Dendritic cell treated with granulocyte-macrophage colony-stimulating factor and Interleukin-4, amounts not matched to agents 40 ng/mL and 50 ng/mL, for 4 days (primary cell): ENCODE data around the gene DAAM2.

ENCODE experiments used
- H3K27ac Mint-ChIP-seq: one replicate; pipeline ENCODE4 v1.8.0; 2022; ENCODE audit warnings: mild to moderate bottlenecking, mixed read lengths
- H3K27me3 Mint-ChIP-seq: one replicate; pipeline ENCODE4 v1.8.0; 2022; ENCODE audit warnings: mild to moderate bottlenecking, mixed read lengths
- H3K36me3 Mint-ChIP-seq: one replicate; pipeline ENCODE4 v1.8.0; 2022; ENCODE audit warnings: low read depth, mixed read lengths
- H3K4me1 Mint-ChIP-seq: one replicate; pipeline ENCODE4 v1.8.0; 2022; ENCODE audit warnings: low read depth, mixed read lengths
- H3K4me3 Mint-ChIP-seq: one replicate; pipeline ENCODE4 v1.8.0; 2022; ENCODE audit warnings: mild to moderate bottlenecking, moderate library complexity, mixed read lengths
- H3K9me3 Mint-ChIP-seq: one replicate; pipeline ENCODE4 v1.8.0; 2022; ENCODE audit warnings: mixed read lengths
- intact Hi-C: fragments of 100-400 bp; cut with micrococcal nuclease; formaldehyde crosslinking; loops from one replicate; pipeline ENCODE4 v1.15.0; 2022

DAAM2 gene

GRCh38 chr6:39942903-39943580, 150.9 kb downstream of the DAAM2 start:
- no peak overlapping the region for H3K4me3 Mint-ChIP-seq
- H3K9me3 Mint-ChIP-seq, result no peaks in the 10 kb centered on the region
- no peaks in the 10 kb centered on the region for H3K36me3 Mint-ChIP-seq
- no peaks in the 10 kb centered on the region for H3K4me1 Mint-ChIP-seq
- intact Hi-C loops, result no loop called here
- H3K27ac Mint-ChIP-seq, result no peak overlapping the region
- no peaks in the 10 kb centered on the region for H3K27me3 Mint-ChIP-seq

DNA sequence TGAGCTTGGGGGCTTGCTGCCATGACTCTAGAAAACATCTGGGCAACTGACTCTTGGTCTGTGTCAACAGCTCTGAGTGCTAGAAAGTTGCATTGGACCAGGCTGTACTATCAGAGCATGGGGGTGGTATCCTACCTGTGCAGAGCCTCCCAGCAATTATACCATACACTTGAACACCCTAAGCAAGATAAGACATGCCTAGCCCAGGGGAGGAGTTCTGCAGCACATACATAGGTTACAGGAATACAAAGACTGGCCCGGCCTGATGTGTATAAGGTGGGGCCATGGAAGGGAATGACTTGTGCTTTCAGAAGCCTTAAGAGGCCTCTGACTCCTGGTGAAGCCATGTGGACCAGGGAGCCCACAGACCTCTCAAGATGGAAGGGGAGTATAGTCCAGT, 153.4 kb downstream of the DAAM2 start:
- Mint-ChIP-seq H3K4me1 (no peaks in the 10 kb centered on the region), H3K9me3 (no peaks in the 10 kb centered on the region), H3K27ac (no peak overlapping the region), H3K4me3 (no peak overlapping the region), H3K27me3 (no peaks in the 10 kb centered on the region), H3K36me3 (no peaks in the 10 kb centered on the region)
- intact Hi-C loops, result no loop called here

DNA sequence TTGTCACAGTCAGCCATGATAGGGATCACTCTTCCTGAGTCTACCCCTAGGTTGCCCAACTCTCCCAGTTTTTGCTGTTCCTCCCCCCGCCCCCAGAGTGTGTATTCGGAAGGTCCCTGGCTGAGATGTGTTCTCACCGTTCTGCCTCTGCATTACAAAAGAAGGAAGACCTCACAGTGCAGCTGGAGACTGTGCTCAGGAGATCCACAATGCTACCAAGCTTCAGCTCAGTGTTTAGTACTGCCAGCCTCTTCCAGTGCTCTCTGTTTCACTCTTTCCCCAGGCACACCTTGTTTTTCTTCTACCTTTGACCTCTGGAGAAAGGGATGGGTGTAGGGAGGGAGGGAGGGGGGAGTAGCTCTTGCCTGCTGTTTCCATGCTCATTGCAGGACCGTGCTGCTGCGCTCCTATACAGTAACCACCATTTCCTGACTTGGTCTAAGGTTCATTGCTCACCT, 155.5 kb downstream of the DAAM2 start:
- intact Hi-C loops, result no loop called here
- H3K27ac Mint-ChIP-seq, result no peak overlapping the region
- no peaks in the 10 kb centered on the region for H3K9me3 Mint-ChIP-seq
- no peaks in the 10 kb centered on the region for H3K27me3 Mint-ChIP-seq
- no peaks in the 10 kb centered on the region for H3K36me3 Mint-ChIP-seq
- no peaks in the 10 kb centered on the region for H3K4me1 Mint-ChIP-seq
- H3K4me3 Mint-ChIP-seq, result no peak overlapping the region

DNA sequence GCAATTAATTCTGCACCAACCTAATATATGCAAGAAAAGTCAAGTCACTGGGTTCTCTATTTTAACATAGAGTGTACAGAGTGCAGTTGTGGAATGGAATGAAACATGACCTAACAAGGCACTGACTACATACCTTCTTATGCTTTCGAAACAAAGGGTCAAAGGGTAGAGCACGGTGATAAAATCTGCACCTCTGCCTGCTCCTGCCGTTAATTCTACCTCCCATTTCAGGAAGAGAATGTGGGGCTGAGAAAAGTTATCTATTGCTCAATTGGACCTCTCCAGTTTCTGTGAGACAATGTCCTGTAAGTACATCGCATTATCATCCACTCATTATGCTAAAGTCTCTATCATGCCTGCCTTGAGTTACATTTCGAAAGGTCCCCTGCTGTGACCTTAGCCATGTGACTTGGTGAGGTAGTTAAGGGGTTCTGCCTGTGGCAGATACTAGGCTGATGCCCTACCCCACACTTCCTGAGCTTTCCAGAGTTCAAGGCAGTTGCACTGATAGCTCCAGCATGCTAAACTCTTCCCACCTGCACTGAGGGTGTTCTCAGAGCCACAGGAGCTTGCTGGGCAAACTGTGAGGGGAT, 156.1 kb downstream of the DAAM2 start:
- Mint-ChIP-seq H3K27ac (no peak overlapping the region), H3K4me3 (no peak overlapping the region), H3K4me1 (no peaks in the 10 kb centered on the region), H3K9me3 (no peaks in the 10 kb centered on the region), H3K27me3 (no peaks in the 10 kb centered on the region), H3K36me3 (no peaks in the 10 kb centered on the region)
- intact Hi-C loops, result no loop called here

- no peak overlapping the region for H3K27ac Mint-ChIP-seq
- no peaks in the 10 kb centered on the region for H3K36me3 Mint-ChIP-seq
- no peaks in the 10 kb centered on the region for H3K27me3 Mint-ChIP-seq
- intact Hi-C loops, result no loop called here
- H3K4me1 Mint-ChIP-seq, result no peaks in the 10 kb centered on the region
- no peak overlapping the region for H3K4me3 Mint-ChIP-seq
- H3K9me3 Mint-ChIP-seq, result no peaks in the 10 kb centered on the region
These were observed 158.0 kb downstream of the DAAM2 start for GRCh38 chr6:39950125-39950720.

DNA sequence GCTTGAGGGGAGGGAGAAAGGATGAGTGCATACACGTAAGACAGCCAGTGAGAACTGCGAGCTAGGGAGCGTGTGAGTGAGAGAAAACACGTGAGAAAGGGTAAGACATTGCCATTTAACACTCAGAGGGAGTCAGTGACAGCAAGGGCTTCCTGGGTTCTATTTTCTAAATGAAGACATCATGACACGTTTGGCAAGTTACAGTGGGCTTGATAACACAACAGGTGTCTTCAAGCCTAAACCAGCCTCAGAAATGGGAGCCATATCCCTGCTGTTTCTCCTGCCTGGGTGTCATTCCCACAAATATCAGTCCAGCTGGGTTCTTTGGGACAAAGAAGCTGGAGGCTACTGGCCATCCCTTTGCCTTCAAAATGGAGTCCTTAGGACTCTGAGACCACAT, 159.0 kb downstream of the DAAM2 start:
- Mint-ChIP-seq H3K27me3 (no peaks in the 10 kb centered on the region), H3K9me3 (no peaks in the 10 kb centered on the region), H3K36me3 (no peaks in the 10 kb centered on the region), H3K4me3 (no peak overlapping the region), H3K27ac (no peak overlapping the region), H3K4me1 (no peaks in the 10 kb centered on the region)
- intact Hi-C loops, result no loop called here

DNA sequence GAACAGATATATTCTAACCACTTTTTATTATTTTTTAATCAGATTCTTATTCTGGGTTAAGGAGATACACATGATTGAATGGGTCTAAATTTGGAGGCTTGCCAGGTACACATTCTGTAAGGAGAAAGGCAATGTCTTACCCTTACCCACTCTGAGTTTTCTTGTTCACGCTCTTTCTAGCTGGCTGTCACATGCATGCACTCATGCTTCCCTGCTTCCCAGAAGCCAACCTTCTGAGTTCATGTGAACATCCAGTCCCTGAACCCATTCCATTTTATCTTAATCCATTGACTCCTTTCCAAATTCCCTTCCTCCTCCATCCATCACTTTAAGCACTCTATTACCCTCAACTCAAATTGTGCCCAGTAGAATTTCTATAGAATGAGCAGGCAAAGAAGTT, 159.5 kb downstream of the DAAM2 start:
- Mint-ChIP-seq H3K4me1 (no peaks in the 10 kb centered on the region), H3K36me3 (no peaks in the 10 kb centered on the region), H3K27ac (no peak overlapping the region), H3K9me3 (no peaks in the 10 kb centered on the region), H3K27me3 (no peaks in the 10 kb centered on the region), H3K4me3 (no peak overlapping the region)
- intact Hi-C loops, result no loop called here

- Mint-ChIP-seq H3K4me3 (no peak overlapping the region), H3K27me3 (no peaks in the 10 kb centered on the region), H3K9me3 (no peaks in the 10 kb centered on the region), H3K27ac (no peak overlapping the region), H3K4me1 (no peaks in the 10 kb centered on the region), H3K36me3 (no peaks in the 10 kb centered on the region)
- intact Hi-C loops, result no loop called here
These were observed 160.0 kb downstream of the DAAM2 start for GRCh38 chr6:39952167-39952566.

- H3K4me1 Mint-ChIP-seq, result no peaks in the 10 kb centered on the region
- intact Hi-C loops, result no loop called here
- H3K27me3 Mint-ChIP-seq, result no peaks in the 10 kb centered on the region
- no peaks in the 10 kb centered on the region for H3K36me3 Mint-ChIP-seq
- H3K27ac Mint-ChIP-seq, result no peak overlapping the region
- no peak overlapping the region for H3K4me3 Mint-ChIP-seq
- H3K9me3 Mint-ChIP-seq, result no peaks in the 10 kb centered on the region
These were observed 161.0 kb downstream of the DAAM2 start for GRCh38 chr6:39953076-39953618.
